Middle frontal gyrus (tissue), 1 donor: ENCODE measurements around the gene LCT.
A peak's percentile ranks its signal among the peaks of the same experiment; 100 is the strongest.

ENCODE experiments used
- DNase-seq: peaks from one replicate; pipeline ENCODE4 v3.0.0-alpha.2; 2015; ENCODE audit warnings: low spot score; ENCODE audit errors: extremely low spot score

The LCT gene

GRCh38 chr2:135743860-135744259, 93.1 kb downstream of the LCT start:
- no peak for DNase-seq

GRCh38 chr2:135742325-135742757, 94.6 kb downstream of the LCT start:
- DNase-seq: no peak

- peak; percentile 98 for DNase-seq
These were observed 95.3 kb downstream of the LCT start, which contains the start of gene UBXN4 for GRCh38 chr2:135741395-135742324. Gene UBXN4 (plus strand): TSS chr2:135741855. CDS start chr2:135741930, 75 bp downstream.

GRCh38 chr2:135741043-135741394, 96.0 kb downstream of the LCT start:
- no peak for DNase-seq

GRCh38 chr2:135740206-135740605, 96.8 kb downstream of the LCT start:
- DNase-seq: no peak
